ENCODE data around the gene ITIH1.

DNA sequence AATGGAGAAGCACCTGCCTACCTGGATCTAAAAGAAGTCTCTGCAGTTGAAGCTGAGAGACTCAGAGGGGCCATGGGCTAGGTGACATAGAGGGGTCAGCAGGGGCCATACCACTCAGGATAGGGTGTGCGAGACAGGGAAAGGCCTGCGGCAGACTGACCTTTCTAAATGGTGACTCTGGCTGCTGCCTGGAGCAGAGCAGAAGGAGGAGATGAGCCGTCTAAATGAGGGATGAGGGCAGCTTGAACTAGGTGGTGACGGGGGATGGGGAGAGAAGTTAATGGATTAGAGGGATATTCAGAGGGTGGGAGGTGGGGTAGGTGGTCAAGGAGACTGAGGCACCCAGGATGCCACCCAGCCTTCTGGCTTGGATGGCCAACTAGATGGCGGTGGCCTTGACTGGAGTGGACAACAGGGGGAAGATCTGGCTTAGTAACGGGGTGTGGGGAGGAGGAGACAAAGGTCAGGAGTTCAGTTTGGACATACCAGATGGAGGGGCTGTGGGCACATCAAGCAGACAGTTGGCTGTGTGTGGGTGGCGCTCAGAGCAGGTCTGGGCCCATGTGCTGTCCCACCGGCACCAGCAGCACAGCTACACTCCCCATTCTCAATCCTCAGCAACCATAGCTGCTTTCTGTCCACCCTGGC, 3.2 kb upstream of the ITIH1 start:
- no peak for TF ChIP-seq MAFK (IDR thresholded peaks at IDR 0.05; ENCODE audit: partially characterized antibody)
- TF ChIP-seq, protein P1, sequence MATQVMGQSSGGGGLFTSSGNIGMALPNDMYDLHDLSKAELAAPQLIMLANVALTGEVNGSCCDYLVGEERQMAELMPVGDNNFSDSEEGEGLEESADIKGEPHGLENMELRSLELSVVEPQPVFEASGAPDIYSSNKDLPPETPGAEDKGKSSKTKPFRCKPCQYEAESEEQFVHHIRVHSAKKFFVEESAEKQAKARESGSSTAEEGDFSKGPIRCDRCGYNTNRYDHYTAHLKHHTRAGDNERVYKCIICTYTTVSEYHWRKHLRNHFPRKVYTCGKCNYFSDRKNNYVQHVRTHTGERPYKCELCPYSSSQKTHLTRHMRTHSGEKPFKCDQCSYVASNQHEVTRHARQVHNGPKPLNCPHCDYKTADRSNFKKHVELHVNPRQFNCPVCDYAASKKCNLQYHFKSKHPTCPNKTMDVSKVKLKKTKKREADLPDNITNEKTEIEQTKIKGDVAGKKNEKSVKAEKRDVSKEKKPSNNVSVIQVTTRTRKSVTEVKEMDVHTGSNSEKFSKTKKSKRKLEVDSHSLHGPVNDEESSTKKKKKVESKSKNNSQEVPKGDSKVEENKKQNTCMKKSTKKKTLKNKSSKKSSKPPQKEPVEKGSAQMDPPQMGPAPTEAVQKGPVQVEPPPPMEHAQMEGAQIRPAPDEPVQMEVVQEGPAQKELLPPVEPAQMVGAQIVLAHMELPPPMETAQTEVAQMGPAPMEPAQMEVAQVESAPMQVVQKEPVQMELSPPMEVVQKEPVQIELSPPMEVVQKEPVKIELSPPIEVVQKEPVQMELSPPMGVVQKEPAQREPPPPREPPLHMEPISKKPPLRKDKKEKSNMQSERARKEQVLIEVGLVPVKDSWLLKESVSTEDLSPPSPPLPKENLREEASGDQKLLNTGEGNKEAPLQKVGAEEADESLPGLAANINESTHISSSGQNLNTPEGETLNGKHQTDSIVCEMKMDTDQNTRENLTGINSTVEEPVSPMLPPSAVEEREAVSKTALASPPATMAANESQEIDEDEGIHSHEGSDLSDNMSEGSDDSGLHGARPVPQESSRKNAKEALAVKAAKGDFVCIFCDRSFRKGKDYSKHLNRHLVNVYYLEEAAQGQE (IDR thresholded peaks at IDR 0.05): no peak
- no peak for TF ChIP-seq RFX5 (IDR thresholded peaks at IDR 0.05)
- TF ChIP-seq RAD21 (conservative IDR thresholded peaks at IDR 0.05 in 1 of 2, IDR thresholded peaks at IDR 0.05 in 1 of 2): no peak
- TF ChIP-seq, protein P2, sequence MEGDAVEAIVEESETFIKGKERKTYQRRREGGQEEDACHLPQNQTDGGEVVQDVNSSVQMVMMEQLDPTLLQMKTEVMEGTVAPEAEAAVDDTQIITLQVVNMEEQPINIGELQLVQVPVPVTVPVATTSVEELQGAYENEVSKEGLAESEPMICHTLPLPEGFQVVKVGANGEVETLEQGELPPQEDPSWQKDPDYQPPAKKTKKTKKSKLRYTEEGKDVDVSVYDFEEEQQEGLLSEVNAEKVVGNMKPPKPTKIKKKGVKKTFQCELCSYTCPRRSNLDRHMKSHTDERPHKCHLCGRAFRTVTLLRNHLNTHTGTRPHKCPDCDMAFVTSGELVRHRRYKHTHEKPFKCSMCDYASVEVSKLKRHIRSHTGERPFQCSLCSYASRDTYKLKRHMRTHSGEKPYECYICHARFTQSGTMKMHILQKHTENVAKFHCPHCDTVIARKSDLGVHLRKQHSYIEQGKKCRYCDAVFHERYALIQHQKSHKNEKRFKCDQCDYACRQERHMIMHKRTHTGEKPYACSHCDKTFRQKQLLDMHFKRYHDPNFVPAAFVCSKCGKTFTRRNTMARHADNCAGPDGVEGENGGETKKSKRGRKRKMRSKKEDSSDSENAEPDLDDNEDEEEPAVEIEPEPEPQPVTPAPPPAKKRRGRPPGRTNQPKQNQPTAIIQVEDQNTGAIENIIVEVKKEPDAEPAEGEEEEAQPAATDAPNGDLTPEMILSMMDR (IDR thresholded peaks at IDR 0.05): no peak
- no peak for TF ChIP-seq CHD2 (IDR thresholded peaks at IDR 0.05; ENCODE audit: low read length, partially characterized antibody)
- TF ChIP-seq, protein P3, sequence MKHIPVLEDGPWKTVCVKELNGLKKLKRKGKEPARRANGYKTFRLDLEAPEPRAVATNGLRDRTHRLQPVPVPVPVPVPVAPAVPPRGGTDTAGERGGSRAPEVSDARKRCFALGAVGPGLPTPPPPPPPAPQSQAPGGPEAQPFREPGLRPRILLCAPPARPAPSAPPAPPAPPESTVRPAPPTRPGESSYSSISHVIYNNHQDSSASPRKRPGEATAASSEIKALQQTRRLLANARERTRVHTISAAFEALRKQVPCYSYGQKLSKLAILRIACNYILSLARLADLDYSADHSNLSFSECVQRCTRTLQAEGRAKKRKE (CRISPR knock-in tag; IDR thresholded peaks at IDR 0.05; ENCODE audit: low read depth): no peak
- TF ChIP-seq HOXA7 (CRISPR knock-in tag; IDR thresholded peaks at IDR 0.05): no peak

All from A549 (cell line).